Trophoblast cell (in vitro differentiated cells and primary cell): ENCODE results near the gene EAPP.
"Not testable (repeated sequence)": the region's sequence is repeated elsewhere in the genome, so short reads cannot be mapped to it uniquely, and the experiment has no call there.

ENCODE experiments used
- DNase-seq, 2 donors: peaks; one replicate each; pipeline ENCODE4 v3.0.0-alpha.2; 2016
- H2AFZ ChIP-seq: 2 replicates; pipeline ENCODE4 v1.6.1; 2013; ENCODE audit warnings: low read length, moderate library complexity, mild to moderate bottlenecking; ENCODE audit not compliant: insufficient read depth, poor library complexity
- H2AK5ac ChIP-seq: 2 replicates; pipeline ENCODE4 v1.6.1; 2013; ENCODE audit warnings: mild to moderate bottlenecking, low read length
- H2BK120ac ChIP-seq: 2 replicates; pipeline ENCODE4 v1.6.1; 2013; ENCODE audit warnings: low read length, mild to moderate bottlenecking, moderate library complexity; ENCODE audit not compliant: insufficient read depth, poor library complexity
- H2BK12ac ChIP-seq: 2 replicates; pipeline ENCODE4 v1.6.1; 2013; ENCODE audit warnings: mild to moderate bottlenecking, low read length, moderate library complexity
- H2BK5ac ChIP-seq: 2 replicates; pipeline ENCODE4 v1.6.1; 2013; ENCODE audit warnings: low read length, low read depth, moderate library complexity, mild to moderate bottlenecking; ENCODE audit not compliant: poor library complexity
- H3K14ac ChIP-seq: 2 replicates; pipeline ENCODE4 v1.6.1; 2013; ENCODE audit warnings: mild to moderate bottlenecking, low read length
- H3K18ac ChIP-seq: 2 replicates; pipeline ENCODE4 v1.6.1; 2013; ENCODE audit warnings: mild to moderate bottlenecking, low read length
- H3K23ac ChIP-seq: 2 replicates; pipeline ENCODE4 v1.6.1; 2013; ENCODE audit warnings: low read length
- H3K27ac ChIP-seq: 2 replicates; pipeline ENCODE4 v1.5.1; 2013; ENCODE audit warnings: low read depth, mild to moderate bottlenecking, inconsistent platforms, low read length, moderate library complexity
- H3K27me3 ChIP-seq: 2 replicates; pipeline ENCODE4 v1.6.1; 2013; ENCODE audit warnings: inconsistent platforms, mild to moderate bottlenecking, low read length, moderate library complexity; ENCODE audit not compliant: insufficient read depth
- H3K36me3 ChIP-seq, 2 experiments: 1 replicate in 1 of 2; 2 replicates in 1 of 2; pipeline ENCODE4 v1.6.1; 2013; ENCODE audit warnings: low read length in 2 of 2, mild to moderate bottlenecking in 2 of 2, moderate library complexity in 1 of 2; ENCODE audit not compliant: insufficient read depth in 2 of 2, control insufficient read depth in 1 of 2
- H3K4ac ChIP-seq: 2 replicates; pipeline ENCODE4 v1.6.1; 2013; ENCODE audit warnings: low read depth, mild to moderate bottlenecking, low read length, moderate library complexity
- H3K4me1 ChIP-seq, 2 experiments: 1 replicate in 1 of 2; 2 replicates in 1 of 2; pipeline ENCODE4 v1.6.1; 2013; ENCODE audit warnings: low read length in 2 of 2, mild to moderate bottlenecking in 2 of 2, moderate library complexity in 1 of 2; ENCODE audit not compliant: insufficient read depth in 2 of 2, control insufficient read depth in 1 of 2
- H3K4me2 ChIP-seq: 2 replicates; pipeline ENCODE4 v1.6.1; 2013; ENCODE audit warnings: inconsistent platforms, mild to moderate bottlenecking, low read length, moderate library complexity
- H3K4me3 ChIP-seq: 2 replicates; pipeline ENCODE4 v1.5.1; 2013; ENCODE audit warnings: mild to moderate bottlenecking, low read depth, low read length, inconsistent platforms
- H3K79me1 ChIP-seq: one replicate; pipeline ENCODE4 v1.6.1; 2013; ENCODE audit warnings: low read length
- H3K79me2 ChIP-seq: 2 replicates; pipeline ENCODE4 v1.6.1; 2013; ENCODE audit warnings: low read length, mild to moderate bottlenecking; ENCODE audit not compliant: control insufficient read depth, insufficient read depth, poor library complexity
- H3K9ac ChIP-seq: 2 replicates; pipeline ENCODE4 v1.6.1; 2013; ENCODE audit warnings: mild to moderate bottlenecking, low read length
- H3K9me3 ChIP-seq: 2 replicates; pipeline ENCODE4 v1.6.1; 2013; ENCODE audit warnings: low read depth, mild to moderate bottlenecking, control low read depth, inconsistent platforms, low read length; ENCODE audit not compliant: insufficient read depth
- H4K12ac ChIP-seq: 2 replicates; pipeline ENCODE4 v1.6.1; 2013; ENCODE audit warnings: low read depth, mild to moderate bottlenecking, low read length, moderate library complexity
- H4K8ac ChIP-seq: 2 replicates; pipeline ENCODE4 v1.6.1; 2013; ENCODE audit warnings: low read depth, mild to moderate bottlenecking, low read length, moderate library complexity
- H4K91ac ChIP-seq: one replicate; pipeline ENCODE4 v1.6.1; 2013; ENCODE audit warnings: low read depth, mild to moderate bottlenecking, low read length, moderate library complexity
- WGBS: extraction: QIAGEN DNeasy Blood & Tissue Kit; methylation state at CpG from one replicate; pipeline ENCODE4 v1.1.7; 2013; ENCODE audit warnings: missing lambda C conversion rate; ENCODE audit not compliant: insufficient read length, insufficient coverage; ENCODE audit errors: extremely low coverage; 5-methylcytosine and 5-hydroxymethylcytosine counted together

The EAPP gene

DNA sequence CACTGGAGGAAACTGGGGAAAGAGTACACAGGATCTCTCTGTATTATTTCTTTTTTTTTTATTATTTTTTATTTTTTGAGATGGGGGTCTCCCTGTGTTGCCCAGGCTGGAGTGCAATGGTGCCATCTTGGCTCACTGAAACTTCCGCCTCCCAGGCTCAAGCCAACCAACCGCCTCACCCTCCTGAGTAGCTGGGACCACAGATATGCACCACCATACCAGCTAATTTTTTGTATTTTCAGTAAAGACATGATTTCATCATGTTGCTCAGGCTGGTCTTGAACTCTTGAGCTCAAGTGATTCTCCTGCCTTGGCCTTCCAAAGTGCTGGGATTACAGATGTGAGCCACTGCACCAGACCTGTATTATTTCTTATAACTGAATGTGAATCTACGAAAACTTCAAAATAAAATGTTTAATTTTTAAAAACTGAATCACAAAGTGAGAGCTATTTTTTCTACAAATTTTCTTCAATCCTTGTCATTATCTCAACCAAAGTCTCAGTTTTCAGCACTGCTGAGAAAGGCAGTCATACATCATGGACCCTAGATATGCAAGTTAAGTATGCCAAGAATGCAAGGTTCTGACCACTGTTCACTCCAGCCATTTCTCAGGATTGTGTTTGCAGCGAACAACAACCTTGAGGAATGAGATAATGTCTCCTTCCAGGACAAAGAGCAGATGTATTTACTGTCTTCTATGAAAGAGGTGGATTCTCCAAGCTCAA is 2.4 kb downstream of the EAPP start:
- Histone ChIP-seq H3K9ac (no peak overlapping the region), H3K9me3 (no peaks in the 10 kb centered on the region), H3K4me3 (no peak overlapping the region), H3K4me1 (peaks cover 8 to 14% of the 10 kb centered on the region in 2 experiments), H3K27ac (peak overlapping the region; percentile 57), H3K79me2 (peaks cover 7% of the 10 kb centered on the region), H2AK5ac (no peak overlapping the region), H3K4ac (no peak overlapping the region), H2BK5ac (no peak overlapping the region), H2AFZ (no peak overlapping the region), H4K8ac (peak overlapping the region; percentile 47), H3K14ac (no peak overlapping the region), H3K23ac (no peak overlapping the region), H3K27me3 (no peaks in the 10 kb centered on the region), H2BK120ac (peak overlapping the region; percentile 63), H4K12ac (no peak overlapping the region), H3K4me2 (peak overlapping the region; percentile 43), H3K79me1 (peaks cover 7% of the 10 kb centered on the region), H2BK12ac (peak overlapping the region; percentile 53), H3K18ac (no peak overlapping the region), H4K91ac (no peak overlapping the region), H3K36me3 (peaks cover 12 to 23% of the 10 kb centered on the region in 2 experiments)
- DNase-seq: peak; percentile 32 to 79
- no CpG with 5 or more reads among the region's 4 CpGs for WGBS

DNA sequence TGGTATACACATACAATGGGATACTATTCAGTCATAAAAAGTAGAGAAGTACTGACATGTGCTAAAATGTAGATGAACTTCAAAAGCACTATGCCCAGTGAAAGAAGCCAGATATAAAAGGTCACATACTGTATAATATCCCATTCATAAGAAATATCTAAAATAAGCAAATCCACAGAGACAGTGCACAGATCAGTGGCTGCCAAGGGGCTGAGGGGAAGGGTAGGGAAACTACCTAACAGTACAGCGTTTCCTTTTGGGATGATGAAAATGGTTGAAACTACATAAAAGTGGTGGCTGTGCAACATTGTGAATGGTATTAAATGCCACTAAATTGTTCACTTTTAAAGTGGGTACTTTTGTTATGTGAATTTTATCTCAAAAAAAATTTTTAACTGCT is 11.9 kb downstream of the EAPP start:
- no peak overlapping the region for H4K12ac ChIP-seq
- H3K79me2 ChIP-seq: no peaks in the 10 kb centered on the region
- no peaks in the 10 kb centered on the region for H3K79me1 ChIP-seq
- H3K4ac ChIP-seq: no peak overlapping the region
- no peaks in the 10 kb centered on the region for H3K9me3 ChIP-seq
- H3K4me2 ChIP-seq: no peak overlapping the region
- H2AFZ ChIP-seq: no peak overlapping the region
- no peak for DNase-seq
- H2AK5ac ChIP-seq: no peak overlapping the region
- WGBS: no CpG with 5 or more reads among the region's 1 CpG
- H2BK12ac ChIP-seq: no peak overlapping the region
- H3K27me3 ChIP-seq: no peaks in the 10 kb centered on the region
- no peak overlapping the region for H4K8ac ChIP-seq
- H3K4me1 ChIP-seq: no peaks in the 10 kb centered on the region
- H3K18ac ChIP-seq: no peak overlapping the region
- no peak overlapping the region for H3K14ac ChIP-seq
- no peak overlapping the region for H4K91ac ChIP-seq
- no peak overlapping the region for H3K4me3 ChIP-seq
- no peak overlapping the region for H3K23ac ChIP-seq
- no peak overlapping the region for H2BK120ac ChIP-seq
- H3K9ac ChIP-seq: no peak overlapping the region
- no peak overlapping the region for H2BK5ac ChIP-seq
- no peak overlapping the region for H3K27ac ChIP-seq
- peaks cover 55% of the 10 kb centered on the region in 2 experiments for H3K36me3 ChIP-seq

DNA sequence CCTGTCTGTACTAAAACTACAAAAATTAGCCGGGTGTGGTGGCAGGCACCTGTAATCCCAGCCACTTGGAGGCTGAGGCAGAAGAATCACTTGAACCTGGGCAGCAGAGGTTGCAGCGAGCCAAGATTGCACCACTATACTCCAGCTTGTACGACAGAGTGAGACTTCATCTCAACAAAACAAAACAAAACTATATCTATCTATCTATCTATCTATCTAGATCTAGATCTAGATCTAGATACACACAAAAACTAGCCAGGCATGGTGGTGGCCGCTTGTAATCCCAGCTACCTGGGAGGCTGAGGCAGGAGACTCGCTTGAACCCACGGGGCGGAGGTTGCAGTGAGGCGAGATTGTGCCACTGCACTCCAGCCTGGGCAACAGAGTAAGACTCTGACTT is 15.3 kb downstream of the EAPP start:
- DNase-seq: peak; percentile 51 to 79
- not testable (repeated sequence) for H3K14ac ChIP-seq, H3K4me1 ChIP-seq, H3K27me3 ChIP-seq, H3K4me3 ChIP-seq, H4K12ac ChIP-seq, H3K27ac ChIP-seq, H2AFZ ChIP-seq, H3K9me3 ChIP-seq, H3K79me1 ChIP-seq, H3K18ac ChIP-seq, H4K91ac ChIP-seq, H3K4ac ChIP-seq, H2AK5ac ChIP-seq, H2BK120ac ChIP-seq, H2BK12ac ChIP-seq, H3K79me2 ChIP-seq, H3K23ac ChIP-seq, H3K4me2 ChIP-seq, H4K8ac ChIP-seq, H3K9ac ChIP-seq, H2BK5ac ChIP-seq
- H3K36me3 ChIP-seq: peaks cover 44 to 45% of the 10 kb centered on the region in 2 experiments
- WGBS: no CpG with 5 or more reads among the region's 8 CpGs

DNA sequence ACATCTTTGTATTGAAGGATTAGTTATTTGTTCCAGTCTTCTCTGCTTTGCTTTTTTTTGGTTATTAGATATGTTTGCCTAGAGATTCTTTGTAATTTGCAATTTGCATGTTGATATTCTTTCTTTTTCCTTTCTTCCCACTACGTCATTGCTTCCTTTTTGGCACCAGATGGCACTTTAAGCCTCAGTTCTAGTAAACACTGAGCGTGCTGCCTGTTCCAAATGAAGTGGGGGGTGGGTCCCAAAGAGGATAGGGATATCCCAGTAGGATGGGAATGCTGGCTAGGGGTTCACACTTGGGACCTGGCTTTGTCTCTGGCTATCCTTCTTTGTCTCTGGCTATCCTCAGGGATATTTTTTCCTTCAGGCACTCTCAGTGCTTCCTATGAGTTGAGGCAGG is 17.0 kb downstream of the EAPP start:
- H3K79me1 ChIP-seq: no peaks in the 10 kb centered on the region
- H3K4me2 ChIP-seq: no peak overlapping the region
- no peak overlapping the region for H3K27ac ChIP-seq
- WGBS: no CpG with 5 or more reads among the region's 2 CpGs
- H3K23ac ChIP-seq: no peak overlapping the region
- H3K9me3 ChIP-seq: no peaks in the 10 kb centered on the region
- no peak overlapping the region for H3K9ac ChIP-seq
- H3K4me3 ChIP-seq: no peak overlapping the region
- H3K18ac ChIP-seq: no peak overlapping the region
- peaks cover 43 to 44% of the 10 kb centered on the region in 2 experiments for H3K36me3 ChIP-seq
- H2AFZ ChIP-seq: no peak overlapping the region
- H4K91ac ChIP-seq: no peak overlapping the region
- no peak overlapping the region for H2AK5ac ChIP-seq
- H3K14ac ChIP-seq: no peak overlapping the region
- H2BK120ac ChIP-seq: no peak overlapping the region
- no peak overlapping the region for H4K12ac ChIP-seq
- no peaks in the 10 kb centered on the region for H3K4me1 ChIP-seq
- H4K8ac ChIP-seq: no peak overlapping the region
- H2BK12ac ChIP-seq: no peak overlapping the region
- H3K27me3 ChIP-seq: no peaks in the 10 kb centered on the region
- no peak overlapping the region for H2BK5ac ChIP-seq
- no peak for DNase-seq
- no peaks in the 10 kb centered on the region for H3K79me2 ChIP-seq
- H3K4ac ChIP-seq: no peak overlapping the region
